Midbrain (tissue), 1 donor: Measurements from ENCODE around the gene TEX19.

Experiments
- DNase-seq: peaks from one replicate; lab custom pipeline; 2025; lab: John Stamatoyannopoulos, UW

TEX19 gene, protein sequence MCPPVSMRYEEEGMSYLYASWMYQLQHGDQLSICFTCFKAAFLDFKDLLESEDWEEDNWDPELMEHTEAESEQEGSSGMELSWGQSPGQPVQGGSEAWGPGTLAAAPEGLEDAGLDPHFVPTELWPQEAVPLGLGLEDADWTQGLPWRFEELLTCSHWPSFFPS

DNA sequence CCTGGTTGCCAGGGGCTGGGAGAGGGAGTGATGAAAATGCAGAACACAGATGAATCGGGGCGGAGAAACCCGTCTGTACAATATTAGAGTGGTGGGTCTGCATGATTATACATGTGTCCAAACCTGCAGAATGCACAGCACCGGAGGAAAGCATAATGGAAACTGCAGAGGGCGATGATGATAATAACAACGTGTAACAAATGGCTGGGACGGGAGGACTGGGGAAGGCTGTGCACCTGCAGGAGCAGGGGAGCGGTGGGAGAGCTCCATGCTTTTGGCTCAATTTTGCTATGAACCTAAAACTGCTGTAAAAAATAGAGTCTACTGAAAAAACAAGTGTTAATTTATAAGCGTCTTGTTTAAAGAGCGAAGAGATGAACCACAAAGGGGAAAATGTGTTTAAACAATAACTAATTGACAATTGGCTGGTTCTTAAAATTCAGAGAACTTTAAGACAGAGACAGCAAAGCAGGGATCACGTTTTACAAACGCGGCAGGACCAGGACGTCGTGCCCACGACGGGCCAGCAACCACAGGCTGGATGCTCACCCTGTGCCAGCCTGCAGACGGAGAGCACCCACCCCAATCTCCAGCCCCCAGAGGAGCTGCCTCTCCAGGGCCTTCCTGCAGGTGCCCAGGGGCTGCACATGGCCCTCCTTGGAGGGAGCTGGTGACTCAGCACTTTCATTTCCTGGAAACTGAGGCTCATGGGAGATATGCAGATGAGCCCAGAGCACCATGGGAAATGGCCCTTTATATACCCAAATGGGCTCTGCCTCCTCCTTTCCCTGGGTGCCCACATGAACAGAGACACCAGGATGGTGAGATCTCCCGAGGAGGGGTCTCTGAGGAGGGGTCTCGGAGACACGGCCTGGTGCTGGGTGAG, at the start of gene TEX19:
Gene TEX19, plus strand, starts transcription at position 783 of the 886 bp plus-strand sequence. CDS start 2,904 bp downstream, outside the sequence.
- no peak for DNase-seq

- no peak for DNase-seq
These were observed 49.1 kb upstream of the TEX19 start for GRCh38 chr17:82309656-82310570.

- DNase-seq: no peak
These were observed 48.2 kb upstream of the TEX19 start for GRCh38 chr17:82310877-82311276.

DNA sequence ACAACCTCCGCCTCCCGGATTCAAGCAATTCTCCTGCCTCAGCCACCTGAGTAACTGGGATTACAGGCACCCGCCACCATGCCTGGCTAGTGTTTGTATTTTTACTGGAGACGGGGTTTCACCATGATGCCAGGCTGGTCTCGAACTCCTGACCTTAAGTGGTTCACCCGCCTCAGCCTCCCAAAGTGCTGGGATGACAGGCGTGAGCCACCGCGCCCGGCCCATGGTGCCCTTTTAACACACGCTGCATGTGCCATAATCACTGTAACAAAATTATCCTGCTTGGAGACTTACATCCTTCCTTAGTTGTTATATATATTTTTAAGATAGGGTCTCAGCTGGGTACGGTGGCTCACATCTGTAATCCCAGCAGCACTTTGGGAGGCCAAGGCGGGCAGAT, 47.1 kb upstream of the TEX19 start:
- DNase-seq: no peak

DNA sequence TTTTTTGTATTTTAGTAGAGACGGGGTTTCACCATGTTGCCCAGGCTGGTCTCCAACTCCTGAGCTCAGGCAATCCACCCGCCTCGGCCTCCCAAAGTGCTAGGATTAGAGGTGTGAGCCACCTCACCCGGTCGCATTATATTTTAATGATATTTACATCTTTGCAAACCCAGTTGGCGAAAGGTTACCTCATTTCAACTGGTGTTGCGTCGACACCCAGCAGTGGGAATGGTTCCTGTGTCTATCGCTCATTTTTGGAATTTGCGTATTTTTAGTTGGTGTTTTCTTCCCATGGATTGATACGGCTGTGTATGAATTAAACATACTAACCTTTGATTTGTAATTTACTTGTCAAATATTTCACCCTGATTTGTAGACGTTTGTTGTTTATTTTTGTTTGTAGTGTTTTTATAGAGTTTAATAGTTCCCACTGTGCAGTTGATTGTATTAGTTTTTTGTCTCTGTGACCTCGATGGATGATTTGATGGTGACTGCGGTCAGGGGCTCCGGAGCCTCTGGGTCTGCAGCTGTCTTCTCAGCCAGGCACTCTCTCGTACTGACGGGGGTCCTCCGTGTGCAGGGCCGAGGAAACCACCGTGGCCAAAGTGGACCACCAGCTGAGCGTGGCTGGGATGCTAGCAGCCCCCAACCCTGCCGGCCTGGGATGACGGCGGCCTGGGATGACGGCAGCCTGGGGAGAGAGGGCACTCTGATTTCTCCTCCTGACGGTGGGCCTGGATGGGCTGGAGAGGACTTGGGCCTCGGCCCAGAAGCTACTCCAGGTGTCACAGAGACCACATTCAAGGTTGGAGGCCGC, 45.6 kb upstream of the TEX19 start:
- DNase-seq: no peak

GRCh38 chr17:82314012-82314726, 44.9 kb upstream of the TEX19 start:
- no peak for DNase-seq

DNA sequence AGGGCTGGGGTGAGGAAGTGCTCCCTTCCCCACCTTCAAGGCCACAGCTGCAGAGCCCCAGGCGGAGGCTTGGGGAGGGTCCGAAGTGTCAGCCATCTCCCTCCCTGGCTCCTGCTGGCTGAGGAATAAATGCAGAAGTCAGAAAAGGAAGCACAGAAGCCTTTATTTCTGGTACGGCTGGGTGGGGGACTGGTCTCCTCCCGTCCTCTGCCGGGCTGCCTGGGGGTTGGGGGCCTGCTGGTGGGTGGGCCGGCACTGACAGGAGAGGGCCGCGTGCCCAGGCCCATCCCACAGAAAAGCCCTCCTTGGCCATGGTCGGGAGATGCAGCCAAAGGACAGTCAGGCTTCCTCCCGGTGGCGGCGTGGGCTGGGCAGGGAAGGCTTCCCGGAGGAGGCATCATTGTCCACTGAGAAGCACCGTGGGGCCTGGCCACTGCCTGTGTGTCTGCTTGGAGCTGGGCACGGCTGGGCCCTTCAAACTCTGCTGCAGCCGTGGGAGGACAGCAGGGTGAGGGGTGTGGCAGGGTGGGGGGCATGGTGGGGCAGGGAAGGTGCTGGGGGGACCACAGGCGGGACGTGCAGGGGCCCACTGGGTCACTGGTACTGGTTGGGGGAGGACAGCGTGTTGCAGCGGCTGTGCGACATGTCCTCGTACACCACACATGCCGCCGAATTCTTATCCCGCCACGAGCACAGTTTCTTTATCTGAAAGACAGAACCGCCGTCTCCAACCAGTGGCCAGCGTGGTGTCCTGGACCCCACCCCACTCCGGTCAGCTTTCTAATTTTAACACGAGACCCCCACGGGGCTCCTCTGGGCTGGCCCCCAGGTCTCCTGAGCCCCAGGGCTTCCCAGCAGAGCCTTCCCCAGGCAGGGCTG, 44.1 kb upstream of the TEX19 start:
- DNase-seq: no peak

DNA sequence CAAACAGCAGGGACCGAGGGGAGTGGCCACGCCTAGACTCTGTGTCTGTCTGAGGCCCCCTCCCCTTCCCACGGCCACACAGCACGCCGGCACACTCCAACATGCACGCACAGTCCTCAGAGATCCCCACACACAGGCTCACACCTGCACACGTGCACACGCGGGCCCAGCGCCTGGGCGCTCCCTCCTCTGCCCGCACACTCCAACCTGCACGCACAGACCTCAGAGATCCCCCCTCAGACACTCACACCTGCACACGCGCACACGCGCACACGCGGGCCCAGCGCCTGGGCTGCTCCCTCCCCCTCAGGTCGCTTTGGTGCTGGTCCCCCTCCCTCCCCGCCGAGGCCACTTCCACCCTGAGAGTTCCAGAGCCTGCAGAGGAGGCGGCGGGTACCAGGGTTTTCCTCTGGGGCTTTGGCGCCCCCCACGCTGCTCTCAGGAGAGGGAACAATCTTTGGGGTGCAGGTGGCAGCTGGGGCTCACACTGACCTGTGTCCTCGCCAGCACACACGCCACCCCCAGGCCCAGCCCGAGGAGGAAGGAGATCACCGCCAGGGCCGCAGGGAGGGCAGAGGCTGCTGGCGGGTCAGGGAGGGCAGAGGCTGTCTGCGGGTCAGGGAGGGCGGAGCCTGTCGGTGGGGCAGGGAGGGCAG, 43.2 kb upstream of the TEX19 start:
- DNase-seq: no peak

- DNase-seq: no peak
These were observed 42.2 kb upstream of the TEX19 start for GRCh38 chr17:82316651-82317393.

GRCh38 chr17:82317394-82318168, 41.5 kb upstream of the TEX19 start, which contains the start of gene CD7:
Gene CD7 (minus strand): TSS chr17:82317608. CDS start chr17:82317495, 113 bp downstream.
- no peak for DNase-seq

DNA sequence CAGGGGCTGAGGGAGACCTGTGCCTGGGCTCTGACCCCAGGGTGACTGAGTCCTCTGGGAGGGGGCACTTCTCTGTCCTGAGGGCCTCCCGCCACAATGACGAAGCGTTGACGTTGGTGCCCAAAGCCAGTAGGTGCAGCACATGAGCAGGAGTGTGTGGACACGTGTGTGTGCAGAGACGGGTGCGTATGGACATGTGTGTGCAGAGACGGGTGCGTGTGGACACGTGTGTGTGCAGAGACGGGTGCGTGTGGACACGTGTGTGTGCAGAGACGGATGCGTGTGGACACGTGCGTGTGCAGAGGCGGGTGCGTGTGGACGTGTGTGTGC, 40.9 kb upstream of the TEX19 start:
- no peak for DNase-seq

GRCh38 chr17:82318772-82319606, 40.1 kb upstream of the TEX19 start:
- DNase-seq: no peak

DNA sequence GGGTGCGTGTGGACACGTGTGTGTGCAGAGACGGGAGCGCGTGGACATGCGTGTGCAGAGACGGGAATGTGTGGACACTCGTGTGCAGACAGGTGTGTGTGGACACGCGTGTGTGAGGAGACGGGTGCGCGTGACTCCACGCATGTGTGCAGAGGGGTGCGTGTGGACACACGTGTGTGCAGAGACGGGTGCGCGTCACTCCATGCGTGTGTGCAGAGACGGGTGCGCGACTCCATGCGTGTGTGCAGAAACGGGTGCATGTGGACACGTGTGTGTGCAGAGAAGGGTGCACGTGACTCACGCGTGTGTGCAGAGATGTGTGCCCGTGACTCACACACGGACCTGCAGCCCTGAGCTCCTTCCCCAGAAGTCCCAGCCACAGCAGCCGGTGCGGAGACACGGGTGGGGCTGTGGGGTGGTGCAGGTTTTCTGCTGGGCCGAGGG, 39.4 kb upstream of the TEX19 start:
- DNase-seq: no peak

GRCh38 chr17:82320140-82320840, 38.8 kb upstream of the TEX19 start:
- DNase-seq: no peak

DNA sequence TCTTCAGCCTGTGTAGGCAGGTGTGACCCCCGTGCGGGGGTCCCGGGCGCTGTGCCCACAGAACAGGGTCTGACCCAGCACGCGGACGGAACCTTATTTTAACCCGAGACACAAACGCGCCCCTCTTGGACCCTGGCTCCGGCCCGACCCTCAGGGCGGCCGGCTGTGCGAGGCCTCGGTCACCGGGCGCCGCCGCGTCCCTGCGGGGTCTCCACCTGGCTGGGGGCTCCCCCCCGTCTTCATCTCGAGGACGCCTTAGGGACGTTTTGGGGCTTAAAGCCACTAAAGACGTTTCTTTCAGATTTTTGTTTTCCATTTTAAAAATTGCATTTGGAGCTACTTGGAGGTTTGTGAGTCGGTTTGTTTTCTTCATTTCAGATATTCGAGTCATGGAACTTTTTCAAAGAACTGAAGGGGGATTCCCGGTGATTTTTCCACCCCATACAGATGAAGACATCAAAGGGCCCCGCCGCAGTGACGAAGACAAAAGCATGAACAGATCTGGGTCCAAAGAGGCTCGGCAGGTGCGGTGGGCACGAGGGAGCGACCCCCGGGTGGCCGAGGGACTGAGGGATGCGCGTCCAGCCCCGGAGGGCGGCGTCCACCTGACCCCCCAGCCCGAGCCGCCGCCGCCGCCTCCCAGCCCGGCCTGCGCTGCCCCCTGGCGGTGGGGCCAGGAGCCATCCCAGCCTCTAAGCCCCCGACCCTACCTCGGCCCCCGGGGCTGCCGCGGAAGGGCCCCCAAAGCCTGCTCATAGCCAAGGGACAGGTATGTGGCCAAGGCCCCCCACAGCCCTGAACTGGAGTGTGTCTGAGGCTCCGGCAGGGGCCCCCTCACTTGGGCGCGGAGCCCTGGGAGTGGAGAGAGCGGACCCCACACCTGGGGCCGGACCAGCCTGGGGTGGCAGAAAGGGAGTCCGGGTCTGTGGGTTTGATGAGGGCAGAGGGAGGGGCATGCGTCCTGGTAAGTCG, 37.8 kb upstream of the TEX19 start:
- no peak for DNase-seq
